HL-60 (cell line): ENCODE results near the gene COL4A3.

Source experiments
- DNase-seq, 2 experiments: peaks; one replicate each; pipeline ENCODE4 v3.0.0-alpha.2; 2010 to 2020; ENCODE audit warnings: low read depth in 1 of 2, low spot score in 1 of 2
- H3K27ac ChIP-seq: fragments of 250-450 bp; sonication (Bioruptor Pico); replicated peaks from 2 replicates; pipeline ENCODE4 v1.5.1; 2020; ENCODE audit warnings: mild to moderate bottlenecking, moderate library complexity
- H3K27me3 ChIP-seq: fragments of 250-450 bp; sonication (Bioruptor Pico); 2 replicates; pipeline ENCODE4 v1.5.1; 2021; ENCODE audit warnings: mild to moderate bottlenecking, moderate library complexity; ENCODE audit not compliant: insufficient read depth, poor library complexity, severe bottlenecking
- H3K4me3 ChIP-seq: replicated peaks from 2 replicates; pipeline ENCODE4 v1.5.1; 2011; ENCODE audit warnings: mild to moderate bottlenecking, control low read depth, low read length; ENCODE audit not compliant: insufficient read depth
- CTCF ChIP-seq: IDR thresholded peaks from one replicate; pipeline ENCODE4 v1.5.1; 2011; ENCODE audit warnings: low read length, control low read depth, inconsistent platforms; ENCODE audit not compliant: insufficient read depth
- GABPA ChIP-seq: IDR thresholded peaks from 2 replicates; pipeline ENCODE4 v1.6.1; 2012; ENCODE audit warnings: low read depth
- POLR2AphosphoS5 ChIP-seq: IDR thresholded peaks from 2 replicates; pipeline ENCODE4 v1.6.1; 2012; ENCODE audit warnings: low read depth
- REST ChIP-seq: IDR thresholded peaks from 2 replicates; pipeline ENCODE4 v1.6.1; 2012; ENCODE audit warnings: low read depth; ENCODE audit not compliant: insufficient replicate concordance
- SPI1 ChIP-seq: IDR thresholded peaks from 2 replicates; pipeline ENCODE4 v1.6.1; 2012; ENCODE audit warnings: low read depth, mild to moderate bottlenecking, borderline replicate concordance

COL4A3 gene

GRCh38 chr2:227248876-227249275 is 84.5 kb downstream of the COL4A3 start:
- H3K27me3 ChIP-seq: no peaks in the 10 kb centered on the region
- no peak overlapping the region for H3K4me3 ChIP-seq
- DNase-seq: no peak
- no peak for TF ChIP-seq REST
- no peak overlapping the region for H3K27ac ChIP-seq

- TF ChIP-seq SPI1 (no peak), GABPA (no peak), REST (no peak), CTCF (no peak), POLR2AphosphoS5 (no peak)
Measured at GRCh38 chr2:227252831-227253230, 88.4 kb downstream of the COL4A3 start.

GRCh38 chr2:227256605-227257004 is 92.2 kb downstream of the COL4A3 start:
- no peak for TF ChIP-seq REST
- TF ChIP-seq POLR2AphosphoS5: no peak
- TF ChIP-seq CTCF: no peak
- no peak for TF ChIP-seq SPI1
- TF ChIP-seq GABPA: no peak
- Histone ChIP-seq H3K4me3 (no peak overlapping the region), H3K27ac (no peak overlapping the region), H3K27me3 (no peaks in the 10 kb centered on the region)
- no peak for DNase-seq

More at GRCh38 chr2:227252831-227253230, 88.4 kb downstream of the COL4A3 start:
- Histone ChIP-seq H3K27me3 (no peaks in the 10 kb centered on the region), H3K27ac (no peak overlapping the region), H3K4me3 (no peak overlapping the region)
- DNase-seq: no peak

- Histone ChIP-seq H3K27ac (no peak overlapping the region), H3K4me3 (no peak overlapping the region), H3K27me3 (no peaks in the 10 kb centered on the region)
- DNase-seq: no peak
- no peak for TF ChIP-seq REST
- no peak for TF ChIP-seq POLR2AphosphoS5
- no peak for TF ChIP-seq SPI1
- no peak for TF ChIP-seq CTCF
- TF ChIP-seq GABPA: no peak
Measured at GRCh38 chr2:227257820-227258219, 93.4 kb downstream of the COL4A3 start.
